ENCODE data around the gene PFKFB3. TPM values are rescaled to one million over a fixed set of nuclear protein-coding genes. Genes with fewer than 3 reads are reported as not detected.

The PFKFB3 gene
- 31.3 and 54.9 TPM in 2 replicates for total RNA-seq

- DNase-seq (ENCODE audit: low read depth) = peak; percentile 30
- TF ChIP-seq CTCF (conservative IDR thresholded peaks at IDR 0.05; ENCODE audit: low read depth, low read length) = peak; percentile 78
- peak within 1 kb of the TSS; percentile 99 for H3K4me3 ChIP-seq (ENCODE audit: low read depth, low read length)
Measured at GRCh38 chr10:6202684-6203330, at the start of gene PFKFB3. PFKFB3 (plus strand) TSS chr10:6202932; CDS start chr10:6203261, 329 bp downstream.

GRCh38 chr10:6153845-6154244 lies 48.9 kb upstream of the PFKFB3 start:
- no peak overlapping the region for H3K4me3 ChIP-seq (ENCODE audit: low read depth, low read length)
- no peak for DNase-seq (ENCODE audit: low read depth)
- TF ChIP-seq CTCF (conservative IDR thresholded peaks at IDR 0.05; ENCODE audit: low read depth, low read length) = no peak

- no peak overlapping the region for H3K4me3 ChIP-seq (ENCODE audit: low read depth, low read length)
- no peak for DNase-seq (ENCODE audit: low read depth)
- no peak for TF ChIP-seq CTCF (conservative IDR thresholded peaks at IDR 0.05; ENCODE audit: low read depth, low read length)
Measured at GRCh38 chr10:6154566-6154965, 48.2 kb upstream of the PFKFB3 start.

GRCh38 chr10:6158276-6158675 lies 44.5 kb upstream of the PFKFB3 start:
- no peak overlapping the region for H3K4me3 ChIP-seq (ENCODE audit: low read depth, low read length)
- TF ChIP-seq CTCF (conservative IDR thresholded peaks at IDR 0.05; ENCODE audit: low read depth, low read length) = no peak
- no peak for DNase-seq (ENCODE audit: low read depth)

GRCh38 chr10:6161921-6162320 lies 40.8 kb upstream of the PFKFB3 start:
- no peak for DNase-seq (ENCODE audit: low read depth)
- H3K4me3 ChIP-seq (ENCODE audit: low read depth, low read length) = no peak overlapping the region
- no peak for TF ChIP-seq CTCF (conservative IDR thresholded peaks at IDR 0.05; ENCODE audit: low read depth, low read length)

- H3K4me3 ChIP-seq (ENCODE audit: low read depth, low read length) = peak overlapping the region; percentile 44
- TF ChIP-seq CTCF (conservative IDR thresholded peaks at IDR 0.05; ENCODE audit: low read depth, low read length) = no peak
- no peak for DNase-seq (ENCODE audit: low read depth)
Measured at GRCh38 chr10:6162589-6163356, 40.0 kb upstream of the PFKFB3 start.
